Left ventricle myocardium superior (tissue), 1 donor: Measurements from ENCODE around the gene HDHD2. TPM values are rescaled to one million over a fixed set of nuclear protein-coding genes. Genes with fewer than 3 reads are reported as not detected.
A peak's percentile ranks its signal among the peaks of the same experiment; 100 is the strongest.

ENCODE experiments used
- ATAC-seq: fragments of 200-7000 bp; cut with Tn5 transposase; one replicate; pipeline ENCODE4 v1.9.1; 2020; ENCODE audit warnings: mild to moderate bottlenecking, moderate library complexity
- DNase-seq: peaks from one replicate; pipeline ENCODE4 v3.0.0-alpha.2; 2020
- intact Hi-C: fragments of 100-400 bp; cut with micrococcal nuclease; formaldehyde crosslinking; loops from one replicate; pipeline ENCODE4 v1.11.0; 2022
- total RNA-seq: library from RNA; stranded (reverse); fragmentation: NEBNext Ultra II Directional; extraction: Animal tissue kit (Norgen Biotek cat#: 25700); gene quantifications from one replicate; pipeline ENCODE4 v1.2.1, GENCODE V29; 2021
- donor health status: DM: no; HTN: yes; CAD: no; lungs with severe emphysema.

Gene HDHD2
- total RNA-seq, 1 donor from 2014 or later = 40.2 TPM

DNA sequence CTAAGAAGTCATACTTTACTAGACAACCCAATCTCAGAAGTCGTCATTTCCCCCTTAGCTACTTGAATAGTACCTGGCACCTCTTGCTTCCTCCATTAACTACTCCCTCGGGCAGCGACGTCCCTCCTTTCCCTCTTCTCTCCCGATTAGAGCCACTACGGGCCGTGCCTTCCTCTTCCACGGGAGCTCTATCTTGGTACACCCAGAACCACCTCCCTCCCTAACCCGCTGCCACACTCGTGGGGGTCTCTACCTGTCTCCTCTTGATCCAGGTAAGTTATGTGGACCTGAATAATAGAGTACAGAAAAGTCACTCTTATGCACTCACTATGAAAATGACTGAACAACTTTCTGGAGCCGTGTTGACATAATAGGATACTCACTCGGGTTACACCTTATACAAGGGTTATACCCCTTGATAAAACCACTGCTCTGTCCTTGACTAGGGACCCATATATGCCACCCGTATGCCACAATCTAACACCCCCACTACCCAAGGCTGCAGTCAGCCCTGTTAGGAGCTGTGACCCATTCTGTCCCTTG lies 595 bp upstream of the HDHD2 start:
- intact Hi-C loops = no loop called here
- peak; percentile 33 for ATAC-seq
- no peak for DNase-seq

DNA sequence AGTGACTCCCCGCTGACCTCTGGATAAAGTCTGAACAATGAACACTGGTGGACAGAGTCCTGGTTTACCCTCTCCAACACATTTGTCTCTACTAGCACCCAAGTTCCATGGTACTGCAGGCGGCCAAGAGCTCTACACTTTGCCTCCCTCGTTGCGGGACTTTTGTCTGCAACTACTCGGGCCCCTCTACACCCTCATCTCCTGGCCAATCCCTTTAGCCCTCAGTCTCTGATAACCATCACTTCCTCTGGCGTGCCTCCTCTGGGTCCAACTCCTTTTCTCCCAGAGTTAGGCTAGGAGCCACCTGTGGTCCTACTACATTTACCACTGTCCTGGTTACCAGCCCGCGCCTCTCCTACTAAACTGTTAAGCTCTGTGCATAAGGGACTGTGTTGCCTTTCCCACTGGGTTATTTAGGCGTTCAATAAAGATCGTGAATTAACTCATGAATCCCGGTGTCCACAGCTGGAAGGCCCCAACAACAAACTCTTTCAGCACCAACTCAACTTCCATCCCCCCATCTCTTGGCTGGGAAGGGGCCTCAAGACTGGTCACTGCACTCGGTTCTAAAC lies 757 bp downstream of the HDHD2 start:
- no peak for DNase-seq
- intact Hi-C loops = no loop called here
- peak; percentile 2 for ATAC-seq

DNA sequence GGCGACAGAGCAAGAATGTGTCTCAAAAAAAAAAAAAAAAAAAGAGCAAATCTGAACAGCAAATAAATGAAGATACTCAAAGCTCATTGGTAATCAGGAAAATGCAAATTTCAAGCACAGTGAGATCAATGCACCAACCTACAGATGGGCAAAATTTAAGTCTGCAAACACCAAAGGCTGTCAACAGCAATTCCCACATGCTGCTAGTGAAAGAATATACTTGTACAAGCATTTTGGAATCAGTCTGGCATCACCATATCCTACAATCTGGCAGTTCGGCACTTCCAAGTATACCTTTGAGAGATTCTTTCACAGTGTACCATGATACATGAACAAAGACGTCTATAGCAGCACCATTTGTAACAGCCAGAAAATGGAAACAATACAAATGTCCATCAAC lies 4.1 kb downstream of the HDHD2 start:
- intact Hi-C loops = no loop called here
- ATAC-seq (no peak), DNase-seq (no peak)

DNA sequence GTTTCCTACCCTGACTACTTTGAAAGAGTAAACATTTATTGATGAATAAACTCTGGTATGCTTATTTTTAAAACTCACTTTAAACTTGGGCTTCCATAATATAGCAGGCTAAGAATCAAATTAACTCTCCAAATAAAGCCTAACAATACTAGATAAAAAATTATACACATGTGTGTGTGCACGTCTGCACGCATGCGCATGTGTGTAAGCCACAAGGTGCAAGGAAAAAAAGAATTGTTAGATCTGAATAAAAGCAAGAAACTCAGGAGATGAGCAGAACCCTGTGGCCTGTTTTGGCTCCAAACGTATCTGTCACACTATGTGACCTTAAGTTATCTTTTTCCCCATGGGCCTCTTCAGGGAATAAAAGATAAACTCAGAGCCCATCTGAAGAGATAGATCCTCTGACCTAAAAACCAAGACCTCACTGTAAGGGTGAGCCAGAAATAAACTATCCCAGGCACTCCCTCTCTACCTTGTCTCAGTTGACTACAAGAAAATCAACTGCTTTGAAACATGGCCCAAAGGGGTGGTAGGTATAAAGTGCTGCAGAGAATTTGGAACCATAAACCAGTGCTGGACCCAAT lies 6.3 kb downstream of the HDHD2 start:
- DNase-seq = no peak
- intact Hi-C loops = no loop called here
- peak; percentile 88 for ATAC-seq

DNA sequence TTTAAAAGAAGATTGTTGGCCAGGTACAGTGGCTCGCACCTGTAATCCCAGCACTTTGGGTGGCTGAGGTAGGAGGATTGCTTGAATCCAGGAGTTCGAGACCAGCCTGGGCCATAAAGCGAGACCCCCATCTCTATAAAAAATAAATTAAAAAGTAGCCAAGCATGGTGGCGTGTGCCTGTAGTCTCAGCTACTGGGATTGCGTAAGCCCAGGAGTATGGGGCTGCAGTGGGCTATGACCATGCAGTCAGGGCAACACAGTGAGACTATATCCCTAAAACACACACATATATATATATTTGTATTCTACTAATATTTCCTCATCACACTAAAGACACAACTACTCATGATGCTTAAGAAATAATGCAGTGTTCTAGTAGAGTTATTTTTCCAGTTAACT lies 7.1 kb downstream of the HDHD2 start:
- no peak for ATAC-seq
- DNase-seq = no peak
- intact Hi-C loops = no loop called here

DNA sequence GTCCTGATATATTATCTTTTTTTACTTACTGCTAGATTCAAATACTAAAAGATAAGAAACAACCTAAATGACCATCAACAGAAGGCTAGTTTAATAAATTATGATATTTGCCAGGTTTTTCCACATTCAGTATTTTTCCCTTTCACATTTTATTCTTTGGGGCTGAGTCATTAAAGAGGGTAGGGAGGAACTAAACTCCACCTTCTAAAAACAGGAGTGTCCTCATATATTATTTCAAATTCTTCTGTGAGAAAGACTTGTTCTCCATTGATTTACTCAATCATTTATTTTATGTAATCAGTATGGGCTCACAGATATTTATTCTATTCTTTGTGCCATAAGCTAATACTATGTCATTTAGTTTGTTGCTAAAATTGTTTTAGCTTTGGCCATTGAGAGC lies 9.0 kb downstream of the HDHD2 start:
- no peak for ATAC-seq
- no peak for DNase-seq
- intact Hi-C loops = no loop called here

DNA sequence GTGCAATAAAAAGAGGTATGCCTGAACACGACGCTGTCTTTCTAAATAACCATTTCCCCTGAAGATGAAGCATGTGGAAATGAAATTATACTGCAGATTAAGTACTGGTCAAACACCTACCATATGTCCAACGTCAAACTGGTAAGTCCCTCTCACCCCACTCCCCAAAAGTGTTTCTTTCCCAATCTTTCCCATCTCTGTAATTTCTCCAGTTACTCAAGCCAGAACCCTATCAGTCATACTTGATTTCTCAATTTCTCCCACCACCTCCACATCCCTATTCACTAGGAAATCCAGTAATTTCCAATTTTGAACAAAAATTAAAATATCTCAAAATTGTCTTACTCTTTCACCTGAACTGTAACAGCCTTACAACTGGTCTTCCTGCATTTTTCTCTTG lies 29.2 kb downstream of the HDHD2 start:
- intact Hi-C loops = no loop called here
- no peak for ATAC-seq
- DNase-seq = no peak

DNA sequence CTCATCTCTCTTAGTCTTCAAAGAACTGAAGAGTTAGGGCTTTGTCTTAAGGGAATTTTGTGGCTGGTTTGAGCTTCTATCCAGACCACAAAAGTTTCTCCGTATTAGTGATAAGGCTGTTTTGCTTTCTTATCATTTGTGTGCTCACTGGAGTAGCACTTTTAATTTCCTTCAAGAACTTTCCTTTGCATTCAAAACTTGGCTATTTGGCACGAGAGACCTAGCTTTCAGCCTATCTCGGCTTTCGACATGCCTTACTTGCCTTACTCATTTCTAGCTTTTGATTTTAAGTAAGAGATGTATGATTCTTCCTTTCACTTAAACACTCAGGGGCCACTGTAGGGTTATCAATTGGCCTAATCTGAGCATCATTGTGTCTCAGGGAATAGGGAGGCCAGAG lies 29.9 kb downstream of the HDHD2 start:
- DNase-seq = no peak
- ATAC-seq = no peak
- intact Hi-C loops = no loop called here

DNA sequence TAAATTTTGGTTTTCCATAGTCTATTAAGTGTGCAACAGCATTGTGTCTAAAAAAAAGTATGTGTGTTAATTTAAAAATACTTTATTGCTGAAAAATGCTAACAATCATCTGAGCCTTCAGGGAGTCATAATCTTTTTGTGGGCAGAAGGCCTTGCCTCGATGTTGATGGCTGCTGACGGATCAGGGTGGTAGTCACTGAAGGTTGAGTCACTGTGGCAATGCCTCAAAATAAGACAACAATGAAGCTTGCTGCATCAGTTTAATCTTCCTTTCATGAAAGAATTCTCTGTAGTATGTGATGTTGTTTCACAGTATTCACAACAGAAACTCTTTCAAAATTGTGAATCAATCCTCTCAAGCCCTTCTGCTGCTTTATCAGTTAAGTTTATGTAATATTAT lies 31.3 kb downstream of the HDHD2 start:
- DNase-seq = no peak
- intact Hi-C loops = no loop called here
- ATAC-seq = no peak

DNA sequence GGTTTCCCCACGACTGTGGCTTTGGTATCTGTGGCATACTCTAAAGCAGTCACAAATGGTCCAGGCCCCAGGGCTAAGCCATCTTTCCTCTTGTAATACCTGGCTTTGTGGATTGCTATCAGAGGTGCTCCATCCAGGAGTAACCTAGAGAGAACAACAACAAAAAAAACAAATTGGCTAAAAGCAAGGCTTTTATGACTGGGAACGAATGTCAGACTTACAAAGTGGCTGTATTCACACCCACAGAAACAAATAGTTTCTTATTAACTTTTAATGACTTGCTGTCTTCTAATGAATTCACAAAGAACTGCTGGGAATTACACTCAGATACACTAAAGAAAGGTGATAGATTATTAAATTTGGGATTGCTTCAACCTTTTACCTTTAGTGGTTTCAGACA lies 35.1 kb downstream of the HDHD2 start:
- no peak for DNase-seq
- intact Hi-C loops = no loop called here
- no peak for ATAC-seq

DNA sequence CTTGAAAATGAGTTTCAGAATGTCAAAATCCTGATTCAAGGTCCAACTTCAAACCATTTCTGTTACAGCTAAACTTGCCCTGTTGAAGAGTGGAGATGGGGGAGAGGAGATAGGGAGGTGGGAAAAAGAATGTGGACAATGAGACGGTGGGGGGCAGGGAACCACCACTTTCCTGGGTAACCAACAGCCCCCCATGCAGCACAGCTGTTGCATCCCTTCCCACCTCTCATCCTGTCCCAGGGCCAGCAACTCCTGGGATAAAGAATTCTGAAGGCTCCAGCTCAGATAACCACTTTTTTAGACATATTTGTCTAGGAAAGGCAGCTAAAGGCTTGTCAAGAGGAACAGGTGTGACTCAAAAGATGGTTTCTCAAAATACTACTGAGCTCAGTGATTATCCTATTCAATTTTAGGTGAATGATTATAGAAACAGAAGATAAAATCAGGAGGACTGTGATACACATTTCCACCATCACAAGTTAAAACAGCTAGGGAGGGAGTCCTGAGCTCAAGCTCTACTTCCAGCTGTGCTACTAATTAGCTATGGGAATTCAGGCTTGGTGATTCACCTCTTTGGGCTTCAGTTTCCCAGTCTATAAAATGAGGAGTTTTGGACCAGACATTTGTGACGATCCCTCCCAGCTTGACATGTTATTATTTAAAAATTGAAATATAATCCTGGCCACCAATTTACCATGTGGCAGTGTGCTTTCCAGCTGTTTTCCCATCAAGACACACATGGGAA lies 36.3 kb downstream of the HDHD2 start:
- ATAC-seq (no peak), DNase-seq (no peak)
- intact Hi-C loops = loop anchor here (5.0 kb wide), 1 partner anchor 88 kb away; no protein-coding TSS in a partner anchor

DNA sequence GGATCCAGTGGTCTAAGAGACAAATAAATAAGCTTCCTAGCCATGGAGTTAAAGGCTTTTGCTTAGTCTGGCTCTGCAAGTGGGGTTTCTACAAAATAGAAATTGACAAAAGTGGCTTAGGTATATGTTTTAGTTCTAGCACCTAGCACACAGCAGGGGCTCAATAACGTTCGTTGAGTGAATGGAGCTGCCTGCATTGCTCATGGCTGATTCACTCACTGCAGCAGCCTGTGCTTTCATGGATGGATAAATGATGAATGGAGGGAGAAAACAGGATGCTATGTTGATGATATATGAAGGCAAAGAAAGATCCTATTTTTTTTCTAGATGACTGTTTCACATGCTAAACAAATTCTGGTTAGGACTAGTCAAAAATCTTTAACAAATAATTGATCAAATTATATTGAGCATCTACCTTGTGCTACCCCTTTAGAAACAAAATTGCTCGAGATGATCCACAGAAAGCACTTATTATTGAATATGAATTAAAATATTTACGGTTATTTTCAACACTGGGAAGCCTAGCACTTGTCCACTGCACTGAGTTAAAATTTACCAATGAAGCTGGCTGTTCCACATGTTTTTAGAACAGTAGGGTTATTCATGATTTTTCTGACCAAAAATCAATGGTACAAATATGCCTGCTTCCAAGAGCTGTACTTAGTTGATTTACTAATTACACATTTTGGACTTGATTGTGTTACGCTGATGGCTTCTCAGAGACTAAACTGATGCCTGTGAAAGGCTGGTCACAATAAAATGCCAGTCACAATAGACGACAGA lies 39.6 kb downstream of the HDHD2 start:
- DNase-seq = no peak
- ATAC-seq = no peak
- intact Hi-C loops = loop anchor here (5.0 kb wide), 1 partner anchor 92 kb away; no protein-coding TSS in a partner anchor

DNA sequence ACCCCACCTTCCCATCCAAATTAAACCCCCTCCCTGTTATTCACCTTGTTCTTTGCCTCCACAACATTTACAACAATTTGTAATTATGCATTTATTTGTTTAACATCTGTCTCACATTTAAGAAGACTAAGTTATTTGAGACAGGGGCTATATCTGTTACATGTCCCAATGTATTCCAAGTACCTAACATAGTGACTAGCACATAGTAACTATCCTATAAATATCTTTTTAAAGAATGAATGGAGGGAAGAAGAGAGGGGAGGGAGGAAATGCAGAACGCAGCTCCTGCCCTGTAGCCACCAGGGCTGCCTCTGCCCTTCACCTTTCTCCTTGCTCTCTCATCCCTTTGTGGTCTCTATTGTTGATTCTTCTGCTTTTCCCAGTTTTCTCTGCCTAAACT lies 40.6 kb downstream of the HDHD2 start:
- no peak for ATAC-seq
- no peak for DNase-seq
- intact Hi-C loops = loop anchor here (5.0 kb wide), 1 partner anchor 93 kb away; no protein-coding TSS in a partner anchor

DNA sequence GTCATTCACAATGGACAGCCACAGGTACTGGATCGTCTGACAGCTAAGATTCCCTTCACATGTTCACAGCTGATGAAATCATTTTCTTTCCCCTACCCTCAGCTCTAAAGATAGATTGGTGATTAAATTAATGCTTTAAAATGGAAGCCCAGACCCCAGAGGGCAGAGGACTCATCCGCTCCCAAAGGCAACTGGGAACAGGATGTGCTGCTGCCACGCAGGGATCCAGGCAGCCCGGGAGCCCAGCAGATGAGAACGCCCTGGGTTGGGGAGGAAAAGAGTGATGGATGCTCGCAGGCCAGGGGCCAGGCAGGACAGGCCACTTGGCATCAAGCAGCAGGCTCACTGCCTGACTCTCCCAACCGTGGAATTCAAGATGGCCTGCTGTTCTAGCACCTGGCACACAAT lies 41.3 kb downstream of the HDHD2 start:
- no peak for DNase-seq
- no peak for ATAC-seq
- intact Hi-C loops = no loop called here

DNA sequence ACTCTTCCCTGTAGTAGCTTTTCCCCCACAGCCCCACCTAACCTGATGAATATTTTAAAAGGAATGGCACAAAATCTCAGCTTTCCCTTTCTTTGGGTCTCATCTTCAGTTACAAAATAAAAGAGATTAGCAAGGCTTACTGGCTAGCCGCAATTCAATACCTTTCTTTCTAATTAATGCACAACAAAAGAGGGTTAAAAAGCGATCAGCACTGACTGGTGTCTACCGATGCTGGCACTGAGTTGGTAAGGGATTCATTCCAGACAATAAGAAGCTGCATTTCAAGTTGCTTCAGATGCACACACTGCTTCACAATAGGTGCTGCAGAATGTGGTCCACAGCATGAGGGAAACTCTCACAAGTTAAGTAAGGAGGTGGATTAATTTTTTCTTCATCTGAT lies 41.9 kb downstream of the HDHD2 start:
- ATAC-seq (no peak), DNase-seq (no peak)
- intact Hi-C loops = no loop called here

DNA sequence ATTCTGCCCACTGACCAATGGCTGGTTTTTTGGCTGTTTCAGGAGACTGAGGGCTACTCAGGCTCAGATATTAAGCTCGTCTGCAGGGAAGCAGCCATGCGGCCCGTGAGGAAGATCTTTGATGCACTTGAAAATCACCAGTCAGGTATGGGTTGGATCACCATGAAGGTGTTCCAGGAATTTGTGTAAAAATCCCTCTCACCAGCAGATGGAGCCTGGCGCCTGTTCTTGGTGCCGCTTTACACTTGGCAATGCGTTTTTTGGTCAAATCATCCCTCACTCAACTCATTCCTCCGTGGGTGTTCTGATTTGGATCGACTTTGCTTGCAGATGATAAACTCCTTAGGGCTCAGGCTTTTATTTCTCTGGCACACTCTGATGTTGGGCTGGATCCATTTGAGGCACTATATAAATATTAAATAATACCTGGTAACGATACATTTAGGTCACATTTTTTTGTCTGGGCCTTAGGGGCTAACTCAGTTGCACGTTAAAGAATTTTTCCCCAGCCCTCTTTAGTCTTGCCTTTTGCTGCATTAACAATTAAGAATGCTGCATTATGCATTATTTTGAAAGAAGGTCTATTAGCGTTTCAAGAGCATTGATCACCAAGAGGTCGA lies 50.0 kb downstream of the HDHD2 start:
- ATAC-seq = peak; percentile 65
- intact Hi-C loops = no loop called here

DNA sequence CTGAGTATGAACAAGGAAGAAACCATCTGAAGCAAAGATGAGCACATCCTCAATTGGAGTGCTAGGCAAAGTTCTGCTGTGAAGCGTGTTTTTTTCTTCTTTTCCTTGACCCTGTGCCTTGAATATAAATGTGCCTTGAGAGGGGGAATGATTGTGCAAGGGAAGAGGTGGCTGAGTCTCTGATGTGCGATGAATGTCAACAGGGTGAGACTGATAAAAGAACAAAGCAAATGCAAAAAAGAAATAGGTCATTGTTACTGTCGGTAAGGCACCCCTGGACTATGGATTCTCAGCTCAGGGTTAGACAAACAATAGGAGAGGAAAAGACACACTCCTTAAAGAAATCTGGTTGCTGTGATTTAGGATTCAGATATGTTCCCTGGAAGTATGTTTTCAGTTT lies 54.5 kb downstream of the HDHD2 start:
- DNase-seq = no peak
- intact Hi-C loops = no loop called here
- no peak for ATAC-seq

More for the DNA sequence above, 50.0 kb downstream of the HDHD2 start:
- DNase-seq = peak; percentile 39

DNA sequence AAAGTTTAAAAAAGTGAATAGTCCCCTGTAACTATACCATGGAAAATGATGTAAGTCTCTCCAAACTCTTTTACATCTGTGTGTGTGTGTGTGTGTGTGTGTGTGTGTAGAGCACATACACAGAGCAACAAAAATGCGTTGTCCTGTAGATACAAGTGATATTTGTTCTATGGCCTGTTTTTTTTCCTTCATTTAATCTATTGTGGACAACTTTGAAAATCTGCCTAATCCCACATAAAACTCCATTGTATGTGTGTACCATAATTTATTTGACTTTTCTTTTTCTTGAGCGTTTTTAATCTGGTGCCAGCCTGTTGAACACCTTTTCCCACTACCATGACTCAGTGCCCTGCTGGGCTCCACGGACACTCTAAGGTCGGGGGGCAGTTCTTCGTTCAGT lies 62.6 kb downstream of the HDHD2 start:
- no peak for DNase-seq
- ATAC-seq = no peak
- intact Hi-C loops = no loop called here

DNA sequence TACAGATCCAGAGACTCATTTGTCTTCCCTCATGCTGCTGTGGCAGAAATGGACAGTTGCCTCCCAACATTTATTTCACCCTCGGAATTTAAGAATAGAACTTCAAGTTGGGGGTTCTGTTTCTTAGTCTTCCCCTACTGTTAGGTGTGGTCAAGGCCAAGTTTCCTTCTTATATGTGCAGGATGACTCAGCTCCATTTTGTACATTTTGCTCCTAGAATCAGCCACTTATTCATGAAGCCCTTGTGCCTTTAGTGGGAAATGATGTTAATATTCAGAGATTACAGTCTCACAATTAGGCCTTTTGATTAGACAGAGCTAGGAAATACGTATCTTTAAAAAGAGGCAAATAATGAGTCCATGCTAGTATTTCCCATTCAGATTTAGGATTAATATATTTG lies 68.7 kb downstream of the HDHD2 start:
- ATAC-seq (no peak), DNase-seq (no peak)
- intact Hi-C loops = no loop called here
